Stimulated activated CD8-positive, alpha-beta memory T cell treated with anti-CD3 and anti-CD28 coated beads, Interleukin-4, amount 100 ng/mL, for 48 hours (primary cell): ENCODE measurements around the gene GAB2.
"Not testable (repeated sequence)": the region's sequence is repeated elsewhere in the genome, so short reads cannot be mapped to it uniquely, and the experiment has no call there.

Experiments used
- DNase-seq: peaks from one replicate; pipeline ENCODE4 v3.0.0-alpha.2; 2020

Gene GAB2

DNA sequence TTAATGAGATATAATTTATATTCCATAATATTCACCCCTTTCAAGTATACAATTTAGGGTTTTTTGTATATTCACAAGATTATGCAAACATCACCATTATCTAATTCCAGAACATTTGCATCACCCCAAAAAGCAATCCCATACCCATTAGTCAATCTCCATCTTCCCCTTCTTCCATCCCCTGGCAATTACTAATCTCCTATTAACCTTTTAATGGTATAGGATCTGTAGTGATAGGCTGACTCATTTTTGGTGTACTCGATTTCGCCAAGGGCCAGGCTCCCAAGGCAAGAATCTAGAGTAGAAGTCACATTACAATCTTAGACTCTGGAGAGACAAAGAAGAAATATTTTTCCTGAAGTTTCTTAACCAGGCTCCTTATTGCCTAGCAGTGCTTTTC, 113.4 kb downstream of the GAB2 start:
- DNase-seq, result no peak

DNA sequence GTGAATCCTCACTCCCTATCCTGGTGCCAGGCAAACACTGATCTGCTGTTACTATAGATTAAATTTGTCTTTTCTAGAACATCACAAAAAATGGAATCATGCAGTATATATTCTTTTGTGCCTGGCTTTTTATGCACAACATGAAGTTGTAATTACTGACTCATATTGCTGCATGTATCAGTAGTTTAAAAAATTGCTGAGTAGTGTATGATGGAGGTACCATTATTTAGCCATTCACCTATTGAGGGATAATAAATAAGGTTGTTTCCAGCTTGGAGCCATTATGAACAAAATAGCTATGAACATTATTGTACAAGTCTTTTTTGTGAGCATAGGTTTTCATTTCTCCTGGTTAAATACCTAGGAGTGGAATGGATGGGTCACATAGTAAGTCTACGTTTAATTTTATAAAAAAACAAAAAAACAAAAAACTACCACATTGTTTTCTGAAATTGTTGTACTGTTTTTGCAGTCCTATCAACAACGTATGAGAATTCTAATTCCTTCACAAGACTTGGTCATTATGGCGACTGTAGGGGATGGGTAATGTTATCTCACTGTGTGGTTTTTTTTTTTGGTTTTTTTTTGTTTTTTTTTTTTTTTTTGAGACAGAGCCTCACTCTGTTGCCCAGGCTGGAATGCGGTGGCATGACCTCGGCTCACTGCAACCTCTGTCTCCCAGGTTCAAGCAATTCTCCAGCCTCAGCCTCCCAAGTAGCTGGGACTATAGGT, 117.3 kb downstream of the GAB2 start:
- no peak for DNase-seq

- no peak for DNase-seq
Measured at GRCh38 chr11:78299000-78299710, 118.5 kb downstream of the GAB2 start.

GRCh38 chr11:78298291-78298771, 119.3 kb downstream of the GAB2 start:
- DNase-seq, result no peak

DNA sequence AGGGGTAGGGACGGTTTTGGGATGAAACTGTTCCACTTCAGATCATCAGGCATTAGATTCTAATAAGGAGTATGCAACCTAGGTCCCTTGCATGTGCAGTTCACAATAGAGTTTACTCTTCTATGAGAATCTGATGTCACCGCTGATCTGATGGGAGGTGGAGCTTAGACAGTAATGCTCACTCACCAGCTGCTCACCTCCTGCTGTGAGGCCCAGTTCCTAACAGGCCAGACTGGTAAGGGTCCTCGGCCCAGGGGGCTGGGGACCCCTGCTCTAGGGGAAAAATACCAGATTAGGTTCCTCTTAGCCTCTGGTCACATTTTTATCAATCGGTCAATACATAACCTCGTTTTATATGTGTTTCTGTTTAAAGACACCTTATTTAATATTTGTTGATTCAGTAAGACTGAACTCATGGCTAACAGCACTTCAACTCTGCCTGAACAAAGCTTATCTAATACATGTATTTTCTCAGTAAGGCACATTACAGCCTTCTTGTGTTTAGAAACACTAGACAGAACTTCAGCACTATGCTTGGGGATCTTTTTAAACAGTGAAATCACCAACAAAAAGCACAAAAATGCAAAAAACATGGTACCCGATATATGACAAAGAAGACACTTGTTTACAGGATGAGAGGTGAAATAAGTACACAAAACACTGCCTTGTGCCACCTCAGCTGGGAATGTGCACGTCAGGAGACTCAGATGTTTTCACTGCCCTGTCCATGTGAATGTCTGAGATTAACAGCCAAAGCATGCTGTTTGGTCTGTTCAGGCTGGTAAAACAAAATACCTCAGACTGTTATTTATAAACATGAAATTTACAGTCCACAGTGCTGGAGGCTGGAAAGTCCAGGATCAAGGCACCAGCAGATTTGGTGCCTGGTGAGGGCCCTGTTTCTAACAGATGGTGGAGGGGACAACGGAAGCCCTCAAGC, 121.4 kb downstream of the GAB2 start:
- DNase-seq, result no peak

DNA sequence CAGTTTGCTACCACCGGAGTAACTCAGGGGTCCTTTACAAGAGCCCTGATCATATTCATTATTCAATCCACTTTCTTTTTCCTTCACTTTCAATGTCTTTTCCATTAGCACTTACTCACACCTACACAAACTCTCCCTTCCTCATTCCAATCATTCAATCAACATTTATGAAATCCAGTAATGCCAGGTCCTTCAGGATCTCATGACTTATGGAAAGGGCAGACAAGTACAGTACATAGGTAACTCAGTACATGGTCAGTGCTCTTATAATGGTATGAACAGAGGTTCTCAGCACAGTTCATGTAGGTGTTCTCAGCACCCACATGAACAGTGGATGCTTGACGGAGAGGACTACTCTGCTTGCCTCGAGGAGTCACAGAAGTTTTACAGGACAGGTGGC, 122.3 kb downstream of the GAB2 start:
- no peak for DNase-seq

GRCh38 chr11:78294100-78294499, 123.5 kb downstream of the GAB2 start:
- not testable (repeated sequence) for DNase-seq

GRCh38 chr11:78293536-78293935, 124.1 kb downstream of the GAB2 start:
- DNase-seq, result no peak

GRCh38 chr11:78292109-78292803, 125.4 kb downstream of the GAB2 start:
- DNase-seq, result no peak

- DNase-seq, result no peak
Measured at GRCh38 chr11:78291503-78292108, 126.0 kb downstream of the GAB2 start.

DNA sequence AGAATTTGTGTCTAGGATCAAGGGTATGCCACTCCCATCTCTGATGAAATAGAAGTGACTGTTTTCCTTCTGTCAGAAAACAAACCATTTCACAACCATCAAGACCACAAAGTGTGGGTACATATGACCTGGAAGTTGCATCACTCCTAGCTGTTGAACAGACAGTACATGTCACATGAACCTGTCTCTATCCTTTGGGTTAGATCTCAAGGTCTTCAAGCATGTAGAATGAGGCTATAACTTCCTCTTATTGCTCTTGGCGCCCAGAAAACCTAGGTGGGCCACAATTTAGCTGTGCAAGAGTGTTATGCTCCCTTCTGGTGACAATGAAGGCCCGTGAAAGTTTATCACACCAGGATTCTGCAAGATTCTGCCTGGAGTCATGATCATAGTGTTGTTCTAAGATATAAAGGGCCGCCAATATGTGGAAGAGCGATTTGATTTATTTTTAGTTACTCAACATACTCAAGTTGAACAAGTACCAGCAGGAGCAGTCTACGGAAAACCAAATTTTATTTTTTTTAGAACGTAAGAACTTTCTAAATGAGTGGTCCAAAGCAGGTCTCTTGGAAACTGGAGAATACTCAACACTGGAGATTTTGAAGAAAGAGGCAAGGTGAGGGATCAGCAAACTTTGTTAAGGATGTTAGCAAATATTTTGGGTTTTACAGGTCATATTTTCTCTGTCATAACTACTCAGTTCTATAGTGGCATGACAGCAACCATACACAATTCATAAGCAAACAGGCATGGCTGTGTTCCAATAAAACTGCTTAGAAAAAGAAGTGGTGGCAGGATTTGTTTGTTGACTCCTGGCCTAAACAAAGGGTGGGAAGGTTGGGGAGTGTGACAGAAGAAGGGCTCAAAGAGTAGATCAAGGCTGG, 127.1 kb downstream of the GAB2 start:
- no peak for DNase-seq

- DNase-seq, result no peak
Measured at GRCh38 chr11:78289552-78290292, 127.9 kb downstream of the GAB2 start.

- DNase-seq, result no peak
Measured at GRCh38 chr11:78284260-78284659, 133.4 kb downstream of the GAB2 start.

- no peak for DNase-seq
Measured at GRCh38 chr11:78282821-78283220, 134.8 kb downstream of the GAB2 start.

DNA sequence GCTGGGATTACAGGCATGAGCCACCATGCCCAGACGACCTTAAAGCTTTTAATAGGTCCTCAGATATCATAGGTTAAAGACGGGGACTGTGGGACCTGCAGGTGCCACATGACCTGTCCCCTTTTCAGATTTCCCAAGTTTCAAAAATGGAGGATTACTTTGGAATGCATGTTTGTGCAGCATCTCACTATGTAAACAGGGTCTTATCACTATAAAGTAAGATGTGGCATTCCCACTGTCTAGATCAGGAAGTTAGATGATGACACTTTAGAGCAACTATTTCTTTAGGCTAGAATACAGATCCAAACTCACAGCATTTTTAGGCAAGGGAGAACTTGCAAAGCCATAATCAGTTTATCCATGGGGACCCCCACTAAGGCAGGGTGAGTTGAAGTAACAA, 136.1 kb downstream of the GAB2 start:
- DNase-seq, result no peak

GRCh38 chr11:78277314-78277994, 140.2 kb downstream of the GAB2 start:
- DNase-seq, result no peak

DNA sequence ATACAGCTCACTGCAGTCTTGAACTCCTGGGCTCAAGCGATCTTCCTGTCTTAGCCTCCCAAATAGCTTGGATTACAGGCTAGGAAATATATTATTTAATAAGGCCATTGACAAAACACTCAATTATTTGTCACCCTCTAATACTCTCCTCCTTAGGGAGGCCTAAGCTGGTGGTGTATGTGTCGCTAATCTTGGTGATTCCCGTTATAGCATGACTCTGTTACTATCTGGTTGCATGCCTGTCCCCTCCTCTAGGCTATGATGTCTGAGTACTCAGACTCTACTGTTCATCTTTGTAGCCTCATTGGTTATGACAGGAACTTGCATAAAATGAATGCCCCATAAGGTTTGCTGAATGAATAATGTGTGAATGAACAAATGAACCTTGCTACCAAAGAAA, 141.3 kb downstream of the GAB2 start:
- DNase-seq, result no peak

DNA sequence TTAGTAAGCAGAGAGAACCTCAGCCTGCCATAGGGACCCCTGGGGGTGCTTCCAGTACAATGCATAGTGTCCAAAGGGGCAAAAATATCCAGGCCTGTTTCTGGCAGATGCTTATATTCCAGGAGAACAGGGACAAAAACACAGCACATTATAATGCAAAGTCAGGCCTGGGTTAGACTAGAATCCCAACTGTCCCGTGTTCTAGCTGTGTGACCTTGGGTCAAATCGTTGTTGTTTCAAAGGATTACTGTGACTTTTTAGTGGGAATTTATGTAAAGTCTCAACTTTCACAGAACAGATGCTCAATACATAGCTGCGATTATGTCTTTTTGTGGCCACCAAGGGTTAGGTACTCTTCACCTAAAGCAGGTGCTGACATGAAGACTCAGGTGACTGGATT, 142.9 kb downstream of the GAB2 start:
- no peak for DNase-seq

DNA sequence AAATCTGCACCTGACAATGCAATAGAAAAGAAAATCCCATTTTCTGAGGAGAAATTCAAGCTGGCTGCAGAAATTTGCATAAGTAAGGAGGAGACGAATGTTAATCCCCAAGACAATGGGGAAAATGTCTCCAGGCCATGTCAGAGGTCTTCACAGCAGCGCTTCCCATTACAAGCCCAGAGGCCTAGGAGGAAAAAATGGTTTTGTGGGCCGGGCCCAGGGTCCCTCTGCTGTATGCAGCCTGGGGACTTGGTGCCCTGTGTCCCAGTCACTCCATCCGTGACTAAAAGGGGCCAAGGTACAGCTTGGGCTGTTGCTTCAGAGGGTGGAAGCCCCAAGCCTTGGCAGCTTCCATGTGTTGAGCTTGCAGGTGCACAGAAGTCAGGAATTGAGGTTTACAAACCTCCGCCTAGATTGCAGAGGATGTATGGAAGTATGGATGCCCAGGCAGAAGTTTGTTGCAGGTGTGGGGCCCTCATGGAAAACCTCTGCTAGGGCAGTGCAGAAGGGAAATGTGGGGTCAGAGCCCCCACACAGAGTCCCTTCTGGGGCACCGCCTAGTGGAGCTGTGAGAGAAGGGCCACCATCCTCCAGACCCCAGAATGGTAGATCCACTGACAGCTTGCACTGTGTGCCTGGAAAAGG, 144.9 kb downstream of the GAB2 start:
- not testable (repeated sequence) for DNase-seq
